ENCODE data around the gene LIPC.

The LIPC gene

GRCh38 chr15:58475573-58476524 lies 44.1 kb downstream of the LIPC start:
- DNase-seq (ENCODE audit: low read depth): peak; percentile 66

DNA sequence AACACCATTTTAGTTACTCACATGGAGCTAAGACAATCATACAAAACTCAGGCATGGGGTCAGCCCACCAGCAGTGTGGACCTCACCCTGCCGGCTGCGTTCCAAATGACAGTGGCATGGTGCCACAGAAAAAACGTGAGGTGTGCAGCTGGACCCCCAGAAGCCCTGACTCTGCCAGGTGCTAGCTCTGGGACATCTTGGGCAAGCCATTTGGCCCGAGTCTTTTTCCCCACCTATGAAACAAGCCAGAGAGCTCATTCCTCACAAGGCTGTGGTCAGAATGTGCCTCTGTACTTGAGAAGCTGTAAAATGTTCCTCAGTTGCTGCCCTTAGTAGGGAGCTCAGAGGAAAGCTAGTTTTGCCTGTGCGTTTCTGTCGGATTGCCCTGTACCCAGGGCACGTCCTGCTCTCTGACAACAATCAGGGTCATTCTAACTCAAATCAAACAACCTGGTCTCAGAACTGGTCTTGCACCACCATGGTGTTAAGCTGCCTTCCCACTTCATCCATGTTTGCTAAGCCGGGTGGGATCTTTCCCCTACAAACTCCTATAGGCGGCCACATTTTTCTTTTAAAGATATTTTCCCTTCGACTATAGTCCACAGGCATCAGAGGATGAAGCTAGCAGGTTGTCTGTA lies 44.9 kb downstream of the LIPC start:
- no peak for DNase-seq (ENCODE audit: low read depth)

DNA sequence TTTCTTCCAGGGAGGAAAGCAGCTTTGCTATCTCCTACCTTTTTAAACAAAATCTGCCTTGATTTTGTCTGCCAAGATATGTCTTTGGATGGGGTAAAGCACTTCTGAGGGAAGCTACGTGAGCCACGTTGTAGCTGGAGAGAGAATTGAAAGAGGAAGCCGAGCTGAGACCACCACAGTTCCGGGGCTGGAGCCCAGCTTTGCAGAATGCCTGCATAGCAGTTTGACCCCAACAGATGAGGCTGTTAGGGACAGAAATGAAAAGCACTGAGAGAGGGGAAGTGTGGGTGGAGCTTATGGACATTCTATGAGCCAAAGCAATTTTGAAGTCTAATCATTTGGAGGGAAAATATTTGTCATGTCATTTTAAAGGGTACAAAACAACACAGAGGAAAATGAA lies 45.4 kb downstream of the LIPC start:
- no peak for DNase-seq (ENCODE audit: low read depth)

- DNase-seq (ENCODE audit: low read depth): no peak
These were observed 46.2 kb downstream of the LIPC start for GRCh38 chr15:58478035-58478434.

GRCh38 chr15:58478579-58478978 lies 46.8 kb downstream of the LIPC start:
- no peak for DNase-seq (ENCODE audit: low read depth)

- DNase-seq (ENCODE audit: low read depth): no peak
These were observed 48.1 kb downstream of the LIPC start for GRCh38 chr15:58479941-58480340.

DNA sequence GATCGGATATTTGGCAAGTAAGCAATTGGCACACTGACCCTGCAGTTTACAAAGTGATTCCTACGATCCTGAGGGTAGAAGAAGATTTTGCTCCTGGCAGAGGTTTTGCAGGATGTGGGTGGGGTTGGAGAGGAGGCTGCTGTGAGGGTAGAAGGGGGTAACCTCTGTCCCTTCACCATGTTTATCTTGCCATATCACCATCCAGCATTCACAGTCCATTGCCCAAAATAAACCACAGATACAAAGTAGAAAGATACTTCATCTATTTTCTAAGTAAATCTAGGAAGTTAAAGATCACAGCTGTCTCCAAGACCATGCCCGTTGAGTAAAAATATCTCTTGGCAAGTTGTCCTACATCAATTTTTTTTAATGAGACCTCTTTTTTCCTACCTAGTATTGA lies 51.6 kb downstream of the LIPC start:
- DNase-seq (ENCODE audit: low read depth): no peak

- no peak for DNase-seq (ENCODE audit: low read depth)
These were observed 53.2 kb downstream of the LIPC start for GRCh38 chr15:58484791-58485600.

GRCh38 chr15:58486062-58486461 lies 54.3 kb downstream of the LIPC start:
- no peak for DNase-seq (ENCODE audit: low read depth)

DNA sequence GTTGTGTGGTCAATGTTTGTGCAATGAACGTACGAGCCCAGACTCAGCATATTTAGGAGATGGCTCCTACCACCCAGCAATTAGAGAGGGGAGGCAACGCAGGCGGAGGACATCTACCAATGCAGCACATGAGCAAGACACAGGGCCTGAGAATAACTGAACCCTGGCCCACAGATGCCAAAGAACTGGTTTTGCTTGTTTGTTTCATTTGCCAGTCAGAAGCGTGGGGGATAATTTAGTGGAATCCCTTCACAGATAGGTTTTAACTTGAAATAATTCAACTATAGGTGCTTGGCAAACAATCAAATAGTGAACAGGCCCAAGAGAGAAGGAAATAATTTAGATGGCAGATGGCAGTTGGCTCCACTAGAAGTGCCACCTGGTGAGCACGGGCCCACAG lies 54.8 kb downstream of the LIPC start:
- DNase-seq (ENCODE audit: low read depth): no peak

DNA sequence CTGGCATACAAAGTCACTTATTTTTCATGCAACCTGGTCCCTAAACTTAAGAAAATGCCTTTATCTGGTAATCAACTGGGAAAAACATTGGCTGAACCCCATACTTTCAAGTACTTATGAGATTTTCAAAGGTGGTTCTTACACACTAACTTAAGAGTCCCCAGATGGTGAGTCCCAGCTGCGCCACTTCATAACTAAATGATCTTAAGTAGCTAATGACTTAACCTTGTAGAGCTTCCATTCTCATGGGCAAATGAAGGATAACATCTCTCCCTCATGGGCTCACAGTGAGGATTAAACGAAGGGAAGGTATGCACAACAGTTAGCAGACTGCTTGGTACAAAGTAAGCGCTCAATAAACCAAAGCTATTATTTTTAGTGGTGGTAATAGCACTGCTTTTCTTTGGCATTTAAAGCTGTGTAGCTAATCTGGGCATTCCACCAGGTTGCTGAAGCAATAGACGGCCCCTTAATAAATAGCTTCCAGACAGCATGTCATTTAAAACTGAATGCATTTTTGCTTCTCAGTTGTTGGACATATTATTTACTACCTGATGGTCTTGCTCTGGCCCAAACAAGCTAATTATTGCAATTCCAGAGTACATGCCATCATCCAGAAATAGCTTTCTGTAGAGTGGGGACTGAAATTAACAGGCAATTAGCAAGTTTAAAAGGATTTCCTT lies 55.4 kb downstream of the LIPC start:
- DNase-seq (ENCODE audit: low read depth): no peak

- DNase-seq (ENCODE audit: low read depth): no peak
These were observed 55.9 kb downstream of the LIPC start for GRCh38 chr15:58487724-58488120.

DNA sequence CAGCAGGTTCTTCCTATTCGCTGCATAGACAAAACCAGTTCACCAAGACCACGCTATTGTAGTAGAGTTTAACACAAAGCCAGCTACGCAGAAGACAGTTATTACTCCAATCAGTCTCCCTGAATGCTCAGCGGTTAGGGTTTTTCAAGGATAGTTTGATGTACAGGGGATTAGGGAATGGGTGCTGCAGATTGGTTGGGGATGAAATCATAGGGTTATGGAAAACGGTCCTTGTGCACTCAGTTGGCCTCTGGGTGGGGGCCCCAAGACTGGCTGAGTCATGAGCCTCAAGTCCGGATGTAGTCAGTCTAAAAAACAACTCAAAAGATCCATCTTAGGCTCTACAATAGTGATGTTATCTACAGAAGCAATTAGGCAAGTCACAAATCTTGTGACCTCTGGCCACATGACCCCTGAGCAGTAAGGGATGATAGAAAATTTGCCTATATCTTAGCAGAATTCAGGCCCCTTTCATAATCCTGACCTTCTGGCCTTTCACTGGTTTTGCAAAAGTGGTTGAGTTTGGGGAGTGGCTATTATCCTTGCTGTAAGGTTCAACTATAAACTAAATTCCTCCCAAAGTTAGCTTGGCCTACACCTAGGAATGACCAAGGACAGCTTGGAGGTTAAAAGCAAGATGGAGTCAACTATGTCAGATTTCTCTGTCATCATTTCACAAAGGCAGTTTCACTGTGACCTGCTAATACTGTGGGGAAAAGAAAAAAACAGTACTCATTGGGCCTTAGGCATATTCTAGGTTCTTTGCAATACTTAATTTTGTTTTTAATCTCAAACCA lies 57.7 kb downstream of the LIPC start:
- DNase-seq (ENCODE audit: low read depth): no peak

- no peak for DNase-seq (ENCODE audit: low read depth)
These were observed 58.5 kb downstream of the LIPC start for GRCh38 chr15:58490086-58490887.

- no peak for DNase-seq (ENCODE audit: low read depth)
These were observed 59.2 kb downstream of the LIPC start for GRCh38 chr15:58490888-58491473.

- DNase-seq (ENCODE audit: low read depth): no peak
These were observed 59.9 kb downstream of the LIPC start for GRCh38 chr15:58491499-58492202.

DNA sequence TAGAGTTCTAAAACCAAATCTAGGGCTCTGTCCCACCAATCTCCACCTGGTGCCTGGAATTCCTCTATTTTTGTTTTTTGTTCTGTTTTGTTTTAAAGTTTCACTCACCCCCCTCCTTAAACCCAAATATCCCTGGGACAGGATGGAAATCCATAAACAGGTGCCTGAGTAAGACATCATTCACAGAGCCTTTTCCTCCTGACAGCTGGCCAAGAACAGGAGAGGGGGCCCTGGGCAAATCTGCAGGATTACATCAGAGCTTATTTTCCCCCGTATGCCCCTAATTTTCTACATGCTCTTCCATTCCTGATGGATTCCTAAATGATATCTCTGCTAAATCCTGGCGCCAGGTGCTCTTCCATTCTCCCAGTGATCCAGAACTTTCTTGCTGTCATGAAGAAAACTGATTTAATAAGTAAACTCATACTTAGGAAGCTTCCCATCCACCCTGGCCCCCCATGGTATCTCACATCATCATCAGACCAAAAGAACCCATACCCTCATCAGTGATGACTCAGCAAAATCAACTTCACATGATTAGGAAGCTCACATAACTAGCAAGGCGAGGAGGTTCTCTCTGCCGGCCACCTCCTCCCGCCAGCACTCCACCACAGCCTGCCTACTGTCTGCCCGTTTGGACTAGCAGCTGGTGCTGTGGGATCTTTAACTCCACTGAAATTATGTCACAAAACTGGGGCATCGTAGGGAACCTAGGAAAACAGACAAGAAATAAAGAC lies 61.0 kb downstream of the LIPC start:
- DNase-seq (ENCODE audit: low read depth): no peak

DNA sequence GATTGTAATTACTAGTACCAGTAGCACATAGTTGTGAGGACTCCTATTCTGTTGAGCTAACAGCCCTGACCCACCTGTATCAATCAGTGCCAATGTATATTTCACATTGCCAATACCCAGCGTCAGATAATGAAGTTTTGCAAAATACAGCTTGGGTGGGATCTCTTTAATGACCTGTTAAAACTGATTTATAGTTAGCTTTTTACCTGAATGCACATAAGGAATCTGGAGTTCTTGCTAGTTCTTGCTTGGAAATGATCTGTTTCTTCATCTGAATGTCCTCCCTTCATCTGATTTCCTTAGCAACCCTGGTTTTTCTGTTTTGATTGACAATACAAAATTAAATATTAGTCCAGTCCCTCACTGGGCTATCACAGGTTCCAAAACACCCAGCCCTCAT lies 62.8 kb downstream of the LIPC start:
- no peak for DNase-seq (ENCODE audit: low read depth)

All from iris pigment epithelial cell (primary cell).